Subcutaneous adipose tissue (tissue), 4 donors: ENCODE measurements around the gene UNC5B. TPM values are rescaled to one million over a fixed set of nuclear protein-coding genes. Genes with fewer than 3 reads are reported as not detected.

Source experiments
- total RNA-seq, 4 donors: library from RNA; depleted of rRNA; stranded (reverse); fragments of >200 nt; gene quantifications; one replicate each; pipeline ENCODE4 v1.1.0, GENCODE V29; 2016
- TF ChIP-seq, protein P1 (sequence below): fragments of 450-650 bp; IDR thresholded peaks from one replicate; pipeline ENCODE4 v1.5.1; 2016; ENCODE audit warnings: low read depth, mild to moderate bottlenecking, control low read depth, antibody characterized with exemption, moderate library complexity

UNC5B gene
- total RNA-seq, 4 donors from 2014 or later, result 0.22 to 1.1 (median 0.91) TPM

DNA sequence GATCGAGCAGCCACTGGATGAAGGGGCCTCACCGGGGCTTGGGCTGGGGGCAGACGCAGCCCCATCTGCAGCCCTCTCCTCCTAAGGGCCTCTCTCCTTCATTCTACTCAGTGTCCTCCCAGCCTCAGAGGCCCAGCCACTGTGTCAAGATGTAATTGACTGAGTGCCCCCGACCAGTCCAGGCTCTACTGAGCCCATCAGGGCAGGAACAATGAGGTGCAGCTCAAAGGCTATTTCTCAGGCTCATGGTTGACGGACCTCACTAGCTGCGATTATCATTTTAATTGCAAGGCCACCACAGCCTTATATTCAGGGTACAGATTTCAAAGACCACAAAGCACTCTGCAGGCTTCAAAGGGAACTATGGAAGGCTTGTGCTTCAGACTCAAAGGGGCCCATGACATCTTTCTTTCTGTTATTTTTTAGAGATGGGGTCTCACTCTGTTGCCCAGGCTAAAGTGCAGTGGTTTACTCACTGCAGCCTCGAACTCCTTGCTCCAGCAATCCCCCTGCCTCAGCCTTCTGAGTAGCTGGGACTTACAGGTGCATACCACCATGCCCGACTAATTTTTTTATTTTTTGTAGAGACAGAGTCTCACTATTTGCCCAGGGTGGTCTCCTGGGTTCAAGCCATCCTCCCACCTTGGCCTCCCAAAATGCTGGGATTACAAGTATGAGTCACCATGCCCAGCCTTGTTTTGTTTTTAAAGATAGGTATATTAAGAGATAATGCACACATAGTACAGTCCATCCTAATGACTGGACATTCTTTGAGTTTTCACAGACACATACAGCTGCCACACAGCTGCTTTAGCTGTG lies 130.4 kb downstream of the UNC5B start:
- TF ChIP-seq, protein P1, sequence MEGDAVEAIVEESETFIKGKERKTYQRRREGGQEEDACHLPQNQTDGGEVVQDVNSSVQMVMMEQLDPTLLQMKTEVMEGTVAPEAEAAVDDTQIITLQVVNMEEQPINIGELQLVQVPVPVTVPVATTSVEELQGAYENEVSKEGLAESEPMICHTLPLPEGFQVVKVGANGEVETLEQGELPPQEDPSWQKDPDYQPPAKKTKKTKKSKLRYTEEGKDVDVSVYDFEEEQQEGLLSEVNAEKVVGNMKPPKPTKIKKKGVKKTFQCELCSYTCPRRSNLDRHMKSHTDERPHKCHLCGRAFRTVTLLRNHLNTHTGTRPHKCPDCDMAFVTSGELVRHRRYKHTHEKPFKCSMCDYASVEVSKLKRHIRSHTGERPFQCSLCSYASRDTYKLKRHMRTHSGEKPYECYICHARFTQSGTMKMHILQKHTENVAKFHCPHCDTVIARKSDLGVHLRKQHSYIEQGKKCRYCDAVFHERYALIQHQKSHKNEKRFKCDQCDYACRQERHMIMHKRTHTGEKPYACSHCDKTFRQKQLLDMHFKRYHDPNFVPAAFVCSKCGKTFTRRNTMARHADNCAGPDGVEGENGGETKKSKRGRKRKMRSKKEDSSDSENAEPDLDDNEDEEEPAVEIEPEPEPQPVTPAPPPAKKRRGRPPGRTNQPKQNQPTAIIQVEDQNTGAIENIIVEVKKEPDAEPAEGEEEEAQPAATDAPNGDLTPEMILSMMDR, result no peak

DNA sequence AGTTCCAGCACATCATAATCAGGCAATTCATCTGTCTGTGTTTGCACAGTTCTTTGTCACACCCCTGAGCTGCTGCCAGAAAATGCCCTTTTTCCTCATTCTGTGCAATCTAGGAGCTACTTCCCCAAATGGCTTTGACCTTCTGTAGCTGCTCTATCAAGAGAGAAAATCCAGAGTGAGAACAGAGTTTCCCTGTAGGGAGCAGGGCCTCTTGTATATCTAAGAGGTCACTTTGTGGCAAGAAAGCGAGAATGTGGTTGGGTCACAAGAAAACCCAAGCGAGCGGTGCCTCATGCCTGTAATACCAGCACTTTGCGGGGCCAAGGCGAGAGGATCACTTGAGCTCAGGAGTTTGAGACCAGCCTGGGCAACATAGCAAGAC lies 131.0 kb downstream of the UNC5B start:
- TF ChIP-seq, protein P1, result no peak

DNA sequence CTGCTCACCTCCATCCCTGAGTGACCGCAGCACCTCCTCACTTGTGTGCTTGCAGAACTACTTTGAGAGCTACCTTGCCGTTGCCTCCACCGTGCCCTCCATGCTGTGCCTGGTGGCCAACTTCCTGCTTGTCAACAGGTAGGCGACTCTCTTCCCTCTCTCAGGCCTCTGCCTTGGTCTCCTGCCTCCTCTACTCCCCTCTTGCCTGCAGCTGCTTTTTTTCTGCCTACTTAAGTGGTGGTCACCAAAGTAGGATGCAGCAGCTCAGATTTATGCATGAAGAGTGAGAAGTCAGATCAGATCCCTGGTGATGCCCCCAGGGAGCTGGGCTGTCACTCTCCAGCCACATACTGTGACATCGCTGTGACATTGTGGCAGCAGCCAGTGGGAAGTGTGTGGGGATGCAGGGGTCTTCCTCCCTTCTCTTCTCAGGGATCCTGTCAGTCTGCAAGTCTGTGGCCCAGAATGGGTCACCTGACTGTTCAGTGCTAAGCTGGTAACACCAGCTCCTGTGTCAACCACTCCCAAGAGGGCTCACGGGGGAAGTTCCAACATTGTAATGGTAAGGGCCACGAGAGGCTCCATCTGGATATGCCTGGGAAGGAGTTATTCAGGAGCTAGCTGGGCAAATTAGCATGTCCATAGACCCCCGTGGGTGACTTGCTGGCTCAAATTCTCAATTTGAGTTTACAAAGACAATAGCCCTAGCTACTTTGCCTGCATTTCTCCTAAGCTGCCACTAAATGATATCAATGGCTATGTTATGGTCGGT lies 132.0 kb downstream of the UNC5B start:
- TF ChIP-seq, protein P1, result no peak

DNA sequence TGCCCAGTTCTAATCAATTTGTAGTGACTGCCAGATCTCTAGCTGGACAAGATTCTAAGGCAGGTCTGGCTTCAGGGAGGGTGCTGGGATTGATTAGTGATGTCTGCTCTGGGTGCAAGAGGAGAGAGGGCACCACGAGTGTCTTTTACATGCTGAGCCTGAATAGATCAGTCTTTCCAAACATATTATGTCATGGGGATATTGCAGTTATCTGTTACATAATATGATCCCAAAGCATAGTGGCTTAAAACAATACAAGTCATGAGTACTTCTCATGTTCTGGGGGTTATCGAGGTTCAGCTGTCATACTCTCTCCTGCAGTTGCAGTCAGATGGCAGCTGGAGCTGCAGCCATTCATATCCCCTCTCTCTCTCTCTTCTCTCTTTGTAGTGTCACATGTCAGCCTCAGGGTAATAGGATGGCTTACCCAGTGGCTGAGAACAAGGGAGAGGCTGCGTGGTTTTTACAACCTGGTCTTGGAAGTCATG lies 132.7 kb downstream of the UNC5B start:
- TF ChIP-seq, protein P1, result no peak

DNA sequence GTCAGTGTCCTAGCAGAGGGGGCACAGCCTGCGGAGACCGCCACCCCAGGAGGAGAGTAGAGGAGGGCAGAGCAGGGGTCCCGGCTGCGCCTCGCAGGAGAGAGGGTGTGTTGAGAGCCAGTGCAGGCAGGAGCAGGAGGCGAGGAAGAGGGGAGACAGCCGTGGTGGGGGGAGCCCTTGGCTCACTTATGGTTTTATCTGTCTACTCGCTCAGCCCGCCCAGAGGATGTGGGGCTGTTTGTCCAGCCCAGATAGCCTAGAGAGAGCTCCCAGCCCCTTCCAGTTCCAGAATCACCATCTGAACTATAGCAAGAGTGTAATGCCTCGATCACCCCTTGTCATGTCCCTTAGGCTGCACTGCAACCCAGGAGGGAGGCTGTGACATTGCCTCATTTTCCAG lies 133.3 kb downstream of the UNC5B start:
- TF ChIP-seq, protein P1, result no peak

DNA sequence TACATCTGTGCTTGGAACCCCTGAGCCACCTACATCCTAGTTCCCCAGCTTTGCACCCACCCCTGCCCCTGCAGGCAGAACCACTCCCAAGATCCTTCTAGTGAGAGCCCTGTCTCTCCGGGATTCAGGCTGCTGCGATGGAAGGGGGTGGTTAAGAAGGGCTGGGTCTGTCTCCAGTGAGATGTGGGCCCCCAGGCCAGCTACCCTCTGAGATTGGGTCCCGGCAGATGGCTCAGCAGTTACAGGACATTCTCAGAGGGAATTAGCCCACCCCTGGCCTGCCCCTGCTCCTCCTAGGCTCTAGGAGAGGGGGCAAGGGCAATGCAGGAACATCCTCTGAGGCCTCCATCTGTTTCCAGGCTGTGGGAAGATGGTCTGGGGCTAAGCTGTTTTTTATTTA lies 134.4 kb downstream of the UNC5B start:
- TF ChIP-seq, protein P1, result no peak
